GM21786 (cell line): Measurements from ENCODE around the gene ANKRD44.

ENCODE experiments used
- ATAC-seq: cut with Tn5 transposase; IDR thresholded peaks from one replicate; pipeline ENCODE4 v1.9.1; 2021; ENCODE audit not compliant: unreplicated experiment

The ANKRD44 gene

GRCh38 chr2:197185676-197186075 is 124.9 kb downstream of the ANKRD44 start:
- ATAC-seq = no peak

GRCh38 chr2:197184959-197185586 is 125.5 kb downstream of the ANKRD44 start:
- no peak for ATAC-seq

- ATAC-seq = no peak
Observed at GRCh38 chr2:197183355-197183754, 127.2 kb downstream of the ANKRD44 start.

- ATAC-seq = no peak
Observed at GRCh38 chr2:197182668-197183067, 127.9 kb downstream of the ANKRD44 start.

- ATAC-seq = no peak
Observed at GRCh38 chr2:197181491-197181890, 129.1 kb downstream of the ANKRD44 start.

GRCh38 chr2:197179744-197180498 is 130.7 kb downstream of the ANKRD44 start:
- no peak for ATAC-seq

GRCh38 chr2:197176522-197176921 is 134.1 kb downstream of the ANKRD44 start:
- no peak for ATAC-seq

- no peak for ATAC-seq
Observed at GRCh38 chr2:197174539-197175094, 136.0 kb downstream of the ANKRD44 start.

- no peak for ATAC-seq
Observed at GRCh38 chr2:197171582-197171981, 139.0 kb downstream of the ANKRD44 start.

- no peak for ATAC-seq
Observed at GRCh38 chr2:197170208-197170607, 140.4 kb downstream of the ANKRD44 start.

- peak; percentile 82 for ATAC-seq
Observed at GRCh38 chr2:197168705-197169104, 141.9 kb downstream of the ANKRD44 start.

GRCh38 chr2:197167608-197168314 is 142.8 kb downstream of the ANKRD44 start:
- ATAC-seq = no peak

GRCh38 chr2:197165020-197165419 is 145.6 kb downstream of the ANKRD44 start:
- ATAC-seq = no peak

- no peak for ATAC-seq
Observed at GRCh38 chr2:197164141-197164754, 146.3 kb downstream of the ANKRD44 start.

- no peak for ATAC-seq
Observed at GRCh38 chr2:197163712-197164140, 146.9 kb downstream of the ANKRD44 start.

GRCh38 chr2:197161774-197162173 is 148.8 kb downstream of the ANKRD44 start:
- ATAC-seq = no peak

GRCh38 chr2:197159661-197160211 is 150.8 kb downstream of the ANKRD44 start:
- no peak for ATAC-seq

- ATAC-seq = no peak
Observed at GRCh38 chr2:197158591-197159550, 151.7 kb downstream of the ANKRD44 start.

GRCh38 chr2:197157879-197158537 is 152.6 kb downstream of the ANKRD44 start:
- no peak for ATAC-seq
